ELF-1 (cell line): Measurements from ENCODE around the gene CTH.
"Not testable (repeated sequence)": the region's sequence is repeated elsewhere in the genome, so short reads cannot be mapped to it uniquely, and the experiment has no call there.

Experiments used
- DNase-seq: peaks from one replicate; pipeline ENCODE4 v3.0.0-alpha.2; 2016; ENCODE audit warnings: low read depth, low spot score

CTH gene

GRCh38 chr1:70452164-70452939, 41.3 kb downstream of the CTH start:
- not testable (repeated sequence) for DNase-seq

- no peak for DNase-seq
Observed at GRCh38 chr1:70455291-70455690, 44.2 kb downstream of the CTH start.

GRCh38 chr1:70458131-70458530, 47.1 kb downstream of the CTH start:
- DNase-seq = no peak

- DNase-seq = peak; percentile 38
Observed at GRCh38 chr1:70459496-70460225, 48.6 kb downstream of the CTH start.

- DNase-seq = peak; percentile 35
Observed at GRCh38 chr1:70460740-70461713, 50.0 kb downstream of the CTH start.

- DNase-seq = peak; percentile 14
Observed at GRCh38 chr1:70462611-70463010, 51.5 kb downstream of the CTH start.

- DNase-seq = no peak
Observed at GRCh38 chr1:70465911-70466310, 54.8 kb downstream of the CTH start.

GRCh38 chr1:70467531-70467930, 56.5 kb downstream of the CTH start:
- no peak for DNase-seq

- no peak for DNase-seq
Observed at GRCh38 chr1:70468180-70468579, 57.1 kb downstream of the CTH start.

- DNase-seq = not testable (repeated sequence)
Observed at GRCh38 chr1:70469184-70469583, 58.1 kb downstream of the CTH start.

GRCh38 chr1:70475023-70475422, 64.0 kb downstream of the CTH start:
- DNase-seq = no peak

GRCh38 chr1:70477090-70477489, 66.0 kb downstream of the CTH start:
- no peak for DNase-seq

GRCh38 chr1:70477905-70478304, 66.8 kb downstream of the CTH start:
- DNase-seq = not testable (repeated sequence)

- no peak for DNase-seq
Observed at GRCh38 chr1:70483342-70483741, 72.3 kb downstream of the CTH start.

- no peak for DNase-seq
Observed at GRCh38 chr1:70485624-70486023, 74.6 kb downstream of the CTH start.

GRCh38 chr1:70486676-70487458, 75.8 kb downstream of the CTH start:
- DNase-seq = peak; percentile 71

GRCh38 chr1:70487459-70487815, 76.4 kb downstream of the CTH start:
- DNase-seq = no peak

- DNase-seq = peak; percentile 74
Observed at GRCh38 chr1:70487910-70488665, 77.0 kb downstream of the CTH start.
